ENCODE results near the gene GAB2. TPM values are rescaled to one million over a fixed set of nuclear protein-coding genes. Genes with fewer than 3 reads are reported as not detected.

Gene GAB2
- polyA plus RNA-seq, 3 donors: 2.8 to 39.4 (median 4.4) TPM

DNA sequence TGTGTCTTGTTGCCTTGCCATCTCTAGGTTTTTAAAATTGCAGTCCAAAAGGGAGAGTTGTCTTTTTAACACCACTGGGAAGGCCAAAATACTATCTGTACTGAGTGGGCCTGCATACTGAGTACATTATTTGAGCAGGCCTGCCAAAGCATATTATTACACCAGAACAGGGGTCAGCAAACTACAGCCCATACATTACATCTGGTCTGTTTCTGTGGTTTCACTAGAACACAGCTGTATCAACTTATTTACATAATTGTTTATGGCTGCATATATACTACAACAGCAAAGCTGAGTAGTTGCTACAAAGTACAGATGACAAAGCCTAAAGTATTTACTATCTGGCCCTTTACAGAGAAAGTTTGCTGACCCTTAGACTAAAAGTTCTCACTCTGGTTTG lies 154.9 kb downstream of the GAB2 start:
- H3K4me2 ChIP-seq (replicated peaks; ENCODE audit: extremely low read depth, low read length, poor library complexity, severe bottlenecking): no peak overlapping the region
- Mint-ChIP-seq H3K4me3 (no peak overlapping the region), H3K27me3 (ENCODE audit: low read depth in 3 of 3) (no peaks in the 10 kb centered on the region), H3K4me1 (peaks cover 17% of the 10 kb centered on the region), H3K27ac (peak overlapping the region in 3 of 7 donors; percentile 45 to 69 (median 63)), H3K9me3 (no peaks in the 10 kb centered on the region), H3K36me3 (peaks cover 18 to 32% of the 10 kb centered on the region in 2 donors)
- no peaks in the 10 kb centered on the region for H3K9me3 ChIP-seq (replicated peaks in 1 of 2; ENCODE audit: control insufficient read depth in 1 of 2, insufficient read depth in 1 of 2, low read length in 2 of 2)
- H3K4me3 ChIP-seq (replicated peaks in 1 of 3; ENCODE audit: low read depth in 2 of 3, low read length in 3 of 3): no peak overlapping the region
- intact Hi-C loops (cut with micrococcal nuclease): no loop called here
- peaks cover 4 to 13% of the 10 kb centered on the region in 2 donors for H3K4me1 ChIP-seq (ENCODE audit: control insufficient read depth in 1 of 2, insufficient read depth in 2 of 2, low read length in 2 of 2)
- no peak overlapping the region for H3K27ac ChIP-seq (ENCODE audit: low read depth in 1 of 2, low read length in 2 of 2)
- TF ChIP-seq, protein P1, sequence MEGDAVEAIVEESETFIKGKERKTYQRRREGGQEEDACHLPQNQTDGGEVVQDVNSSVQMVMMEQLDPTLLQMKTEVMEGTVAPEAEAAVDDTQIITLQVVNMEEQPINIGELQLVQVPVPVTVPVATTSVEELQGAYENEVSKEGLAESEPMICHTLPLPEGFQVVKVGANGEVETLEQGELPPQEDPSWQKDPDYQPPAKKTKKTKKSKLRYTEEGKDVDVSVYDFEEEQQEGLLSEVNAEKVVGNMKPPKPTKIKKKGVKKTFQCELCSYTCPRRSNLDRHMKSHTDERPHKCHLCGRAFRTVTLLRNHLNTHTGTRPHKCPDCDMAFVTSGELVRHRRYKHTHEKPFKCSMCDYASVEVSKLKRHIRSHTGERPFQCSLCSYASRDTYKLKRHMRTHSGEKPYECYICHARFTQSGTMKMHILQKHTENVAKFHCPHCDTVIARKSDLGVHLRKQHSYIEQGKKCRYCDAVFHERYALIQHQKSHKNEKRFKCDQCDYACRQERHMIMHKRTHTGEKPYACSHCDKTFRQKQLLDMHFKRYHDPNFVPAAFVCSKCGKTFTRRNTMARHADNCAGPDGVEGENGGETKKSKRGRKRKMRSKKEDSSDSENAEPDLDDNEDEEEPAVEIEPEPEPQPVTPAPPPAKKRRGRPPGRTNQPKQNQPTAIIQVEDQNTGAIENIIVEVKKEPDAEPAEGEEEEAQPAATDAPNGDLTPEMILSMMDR (IDR thresholded peaks at IDR 0.05): no peak
- no peaks in the 10 kb centered on the region for H3K36me3 ChIP-seq (replicated peaks in 1 of 2; ENCODE audit: control insufficient read depth in 1 of 2, insufficient read depth in 2 of 2, low read length in 2 of 2)
- no peak overlapping the region for H2AFZ ChIP-seq (ENCODE audit: insufficient read depth, low read depth, low read length, poor library complexity, severe bottlenecking)
- H3K9ac ChIP-seq (ENCODE audit: insufficient read depth, low read length, poor library complexity, severe bottlenecking): no peak overlapping the region
- no peaks in the 10 kb centered on the region for H3K27me3 ChIP-seq (ENCODE audit: control insufficient read depth in 2 of 2, insufficient read depth in 2 of 2, low read length in 2 of 2)
- DNase-seq: no peak
- peaks cover 93% of the 10 kb centered on the region for H4K20me1 ChIP-seq (ENCODE audit: insufficient read depth, low read length)
- H3K79me2 ChIP-seq (ENCODE audit: insufficient read depth, low read length): peaks cover 78% of the 10 kb centered on the region

DNA sequence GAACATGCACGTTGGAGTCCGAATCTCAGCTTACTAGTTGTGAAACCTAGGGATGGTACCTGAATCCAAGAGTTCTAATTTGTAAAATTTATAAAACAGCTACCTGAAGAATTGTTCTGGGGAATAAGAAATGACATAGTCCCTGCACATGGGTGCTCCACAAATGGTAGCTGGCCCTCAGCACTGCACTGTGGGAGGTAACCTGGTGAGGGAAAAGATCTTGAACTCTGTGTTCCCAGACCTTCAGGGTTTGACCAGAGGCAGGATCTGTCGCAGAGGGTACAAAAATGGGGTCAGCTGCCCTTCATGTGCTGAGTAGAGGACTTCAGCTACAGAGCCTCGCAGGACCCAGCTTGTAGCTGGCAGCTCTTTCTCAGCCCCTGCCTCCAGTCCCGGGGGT lies 155.4 kb downstream of the GAB2 start:
- intact Hi-C loops (cut with micrococcal nuclease): no loop called here
- H3K9me3 Mint-ChIP-seq: no peaks in the 10 kb centered on the region
- Histone ChIP-seq H3K27ac (ENCODE audit: low read depth in 1 of 2, low read length in 2 of 2) (no peak overlapping the region), H3K9me3 (replicated peaks in 1 of 2; ENCODE audit: control insufficient read depth in 1 of 2, insufficient read depth in 1 of 2, low read length in 2 of 2) (no peaks in the 10 kb centered on the region), H3K4me1 (ENCODE audit: control insufficient read depth in 1 of 2, insufficient read depth in 2 of 2, low read length in 2 of 2) (peaks cover 8 to 17% of the 10 kb centered on the region in 2 donors), H3K4me3 (replicated peaks in 1 of 3; ENCODE audit: low read depth in 2 of 3, low read length in 3 of 3) (no peak overlapping the region), H3K79me2 (ENCODE audit: insufficient read depth, low read length) (peaks cover 77% of the 10 kb centered on the region), H3K27me3 (ENCODE audit: control insufficient read depth in 2 of 2, insufficient read depth in 2 of 2, low read length in 2 of 2) (no peaks in the 10 kb centered on the region), H3K36me3 (replicated peaks in 1 of 2; ENCODE audit: control insufficient read depth in 1 of 2, insufficient read depth in 2 of 2, low read length in 2 of 2) (no peaks in the 10 kb centered on the region), H2AFZ (ENCODE audit: insufficient read depth, low read depth, low read length, poor library complexity, severe bottlenecking) (no peak overlapping the region), H4K20me1 (ENCODE audit: insufficient read depth, low read length) (peaks cover 93% of the 10 kb centered on the region), H3K9ac (ENCODE audit: insufficient read depth, low read length, poor library complexity, severe bottlenecking) (no peak overlapping the region), H3K4me2 (replicated peaks; ENCODE audit: extremely low read depth, low read length, poor library complexity, severe bottlenecking) (no peak overlapping the region)
- peaks cover 19% of the 10 kb centered on the region for H3K4me1 Mint-ChIP-seq
- peaks cover 17 to 30% of the 10 kb centered on the region in 2 donors for H3K36me3 Mint-ChIP-seq
- TF ChIP-seq, protein P1 (IDR thresholded peaks at IDR 0.05): no peak
- no peak overlapping the region for H3K4me3 Mint-ChIP-seq
- peak overlapping the region in 3 of 7 donors; percentile 45 to 69 (median 63) for H3K27ac Mint-ChIP-seq
- H3K27me3 Mint-ChIP-seq (ENCODE audit: low read depth in 3 of 3): no peaks in the 10 kb centered on the region
- WGBS (ENCODE audit: insufficient coverage): 100% methylated on average over 3 of the region's 5 CpGs
- DNase-seq: no peak

Data from CD14-positive monocyte (primary cell).